ENCODE measurements around the gene MTR.

DNA sequence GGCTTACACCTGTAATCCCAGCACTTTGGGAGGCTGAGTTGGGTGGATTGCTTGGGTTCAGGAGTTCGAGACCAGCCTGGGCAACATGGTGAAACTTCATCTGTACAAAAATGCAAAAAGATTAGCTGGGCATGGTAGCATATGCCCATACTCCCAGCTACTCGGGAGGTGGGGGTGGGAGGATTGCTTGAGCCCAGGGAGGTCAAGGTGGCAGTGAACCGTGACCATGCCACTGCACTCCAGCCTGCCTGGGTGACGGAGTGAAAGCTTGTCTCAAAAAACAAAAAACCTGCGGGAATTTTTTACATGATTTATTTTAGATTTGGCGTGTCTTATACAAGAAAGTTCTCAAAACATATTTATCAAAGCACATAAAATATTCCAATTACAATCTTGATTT, 27.8 kb upstream of the MTR start:
- TF ChIP-seq POLR2AphosphoS5 (IDR thresholded peaks at IDR 0.05; ENCODE audit: insufficient read depth in 1 of 2, low read depth in 1 of 2) (no peak), POLR2A (IDR thresholded peaks at IDR 0.05) (no peak)
- TF ChIP-seq, protein P1, sequence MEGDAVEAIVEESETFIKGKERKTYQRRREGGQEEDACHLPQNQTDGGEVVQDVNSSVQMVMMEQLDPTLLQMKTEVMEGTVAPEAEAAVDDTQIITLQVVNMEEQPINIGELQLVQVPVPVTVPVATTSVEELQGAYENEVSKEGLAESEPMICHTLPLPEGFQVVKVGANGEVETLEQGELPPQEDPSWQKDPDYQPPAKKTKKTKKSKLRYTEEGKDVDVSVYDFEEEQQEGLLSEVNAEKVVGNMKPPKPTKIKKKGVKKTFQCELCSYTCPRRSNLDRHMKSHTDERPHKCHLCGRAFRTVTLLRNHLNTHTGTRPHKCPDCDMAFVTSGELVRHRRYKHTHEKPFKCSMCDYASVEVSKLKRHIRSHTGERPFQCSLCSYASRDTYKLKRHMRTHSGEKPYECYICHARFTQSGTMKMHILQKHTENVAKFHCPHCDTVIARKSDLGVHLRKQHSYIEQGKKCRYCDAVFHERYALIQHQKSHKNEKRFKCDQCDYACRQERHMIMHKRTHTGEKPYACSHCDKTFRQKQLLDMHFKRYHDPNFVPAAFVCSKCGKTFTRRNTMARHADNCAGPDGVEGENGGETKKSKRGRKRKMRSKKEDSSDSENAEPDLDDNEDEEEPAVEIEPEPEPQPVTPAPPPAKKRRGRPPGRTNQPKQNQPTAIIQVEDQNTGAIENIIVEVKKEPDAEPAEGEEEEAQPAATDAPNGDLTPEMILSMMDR (IDR thresholded peaks at IDR 0.05) = no peak

Data from vagina (tissue), 2 donors.